SJCRH30 (cell line): ENCODE results near the gene REEP3. TPM values are rescaled to one million over a fixed set of nuclear protein-coding genes. Genes with fewer than 3 reads are reported as not detected.
"Not testable (repeated sequence)": the region's sequence is repeated elsewhere in the genome, so short reads cannot be mapped to it uniquely, and the experiment has no call there.

Source experiments
- DNase-seq, 2 experiments: peaks; one replicate each; pipeline ENCODE4 v3.0.0-alpha.2; 2015 to 2020
- H3K27ac ChIP-seq: fragments of 250-450 bp; sonication (Bioruptor Pico); 2 replicates; pipeline ENCODE4 v1.5.1; 2020; ENCODE audit warnings: mild to moderate bottlenecking, moderate library complexity
- H3K27me3 ChIP-seq: fragments of 250-450 bp; sonication (Bioruptor Pico); 2 replicates; pipeline ENCODE4 v1.5.1; 2020; ENCODE audit warnings: mild to moderate bottlenecking, moderate library complexity
- H3K36me3 ChIP-seq: fragments of 250-450 bp; sonication (Bioruptor Pico); 2 replicates; pipeline ENCODE4 v1.5.1; 2020; ENCODE audit warnings: mild to moderate bottlenecking, moderate library complexity
- H3K4me1 ChIP-seq: fragments of 250-450 bp; sonication (Bioruptor Pico); 2 replicates; pipeline ENCODE4 v1.5.1; 2020; ENCODE audit warnings: mild to moderate bottlenecking, moderate library complexity
- H3K4me3 ChIP-seq: fragments of 250-450 bp; sonication (Bioruptor Pico); 2 replicates; pipeline ENCODE4 v1.5.1; 2020; ENCODE audit warnings: mild to moderate bottlenecking, moderate library complexity
- H3K9me3 ChIP-seq: fragments of 250-450 bp; sonication (Bioruptor Pico); replicated peaks from 2 replicates; pipeline ENCODE4 v1.5.1; 2020; ENCODE audit warnings: mild to moderate bottlenecking, moderate library complexity
- total RNA-seq: library from RNA; depleted of rRNA; stranded (reverse); fragments of >200 nt; shearing (Covaris generic); gene quantifications from 2 replicates; pipeline ENCODE4 v1.2.3, GENCODE V29; 2014

REEP3 gene
- total RNA-seq, 1 experiment from 2014 or later: 16.4 TPM

- Histone ChIP-seq H3K27me3 (no peaks in the 10 kb centered on the region), H3K4me3 (no peak overlapping the region), H3K4me1 (no peaks in the 10 kb centered on the region), H3K27ac (no peak overlapping the region), H3K9me3 (no peaks in the 10 kb centered on the region), H3K36me3 (no peaks in the 10 kb centered on the region; the same call in 1 of the 2 replicates)
- no peak for DNase-seq
Measured at GRCh38 chr10:63497321-63497720, 23.9 kb upstream of the REEP3 start.

- no peaks in the 10 kb centered on the region for H3K9me3 ChIP-seq
- no peaks in the 10 kb centered on the region for H3K27me3 ChIP-seq
- H3K27ac ChIP-seq: no peak overlapping the region
- H3K36me3 ChIP-seq: no peaks in the 10 kb centered on the region; the same call in 1 of the 2 replicates
- no peak overlapping the region for H3K4me3 ChIP-seq
- DNase-seq: no peak
- no peaks in the 10 kb centered on the region for H3K4me1 ChIP-seq
Measured at GRCh38 chr10:63498665-63499064, 22.5 kb upstream of the REEP3 start.

DNA sequence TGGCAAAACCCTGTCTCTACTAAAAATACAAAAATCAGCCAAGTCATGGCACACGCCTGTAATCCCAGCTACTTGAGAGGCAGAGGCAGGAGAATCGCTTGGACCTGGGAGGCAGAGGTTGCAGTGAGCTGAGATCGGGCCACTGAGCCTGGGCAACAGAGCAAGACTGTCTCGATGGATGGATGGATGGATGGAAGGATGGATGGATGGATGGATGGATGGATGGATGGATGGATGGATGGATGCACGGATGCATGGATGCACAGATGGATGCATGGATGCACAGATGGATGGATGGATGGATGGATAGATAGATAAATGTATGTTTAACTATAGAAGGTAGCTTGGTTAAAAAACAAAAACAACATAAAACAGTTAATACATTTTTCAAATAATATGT is 20.6 kb upstream of the REEP3 start:
- not testable (repeated sequence) for H3K36me3 ChIP-seq, H3K27ac ChIP-seq, H3K9me3 ChIP-seq, H3K27me3 ChIP-seq, DNase-seq, H3K4me3 ChIP-seq, H3K4me1 ChIP-seq

DNA sequence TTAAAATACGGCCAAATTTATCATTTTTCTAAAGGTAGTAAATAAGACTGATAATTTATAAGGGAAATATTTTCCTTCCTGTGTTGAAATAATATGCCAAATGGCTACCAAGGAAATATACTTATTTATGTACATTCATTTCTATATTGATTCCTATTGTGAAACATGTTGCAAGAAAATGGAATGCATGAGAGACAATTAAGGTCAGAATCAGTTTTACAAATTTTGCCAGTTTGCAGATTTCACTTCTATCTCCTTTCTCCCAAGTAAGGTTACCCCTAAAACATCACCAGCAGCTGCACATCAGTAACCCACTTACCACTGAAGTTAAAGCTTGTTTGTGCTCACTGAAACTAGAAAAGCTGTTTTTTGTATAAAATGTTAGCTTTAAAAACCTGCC is 19.2 kb upstream of the REEP3 start:
- no peak for DNase-seq
- H3K4me3 ChIP-seq: no peak overlapping the region
- no peaks in the 10 kb centered on the region for H3K27me3 ChIP-seq
- H3K36me3 ChIP-seq: no peaks in the 10 kb centered on the region
- no peaks in the 10 kb centered on the region for H3K9me3 ChIP-seq
- H3K4me1 ChIP-seq: no peaks in the 10 kb centered on the region
- no peak overlapping the region for H3K27ac ChIP-seq

DNA sequence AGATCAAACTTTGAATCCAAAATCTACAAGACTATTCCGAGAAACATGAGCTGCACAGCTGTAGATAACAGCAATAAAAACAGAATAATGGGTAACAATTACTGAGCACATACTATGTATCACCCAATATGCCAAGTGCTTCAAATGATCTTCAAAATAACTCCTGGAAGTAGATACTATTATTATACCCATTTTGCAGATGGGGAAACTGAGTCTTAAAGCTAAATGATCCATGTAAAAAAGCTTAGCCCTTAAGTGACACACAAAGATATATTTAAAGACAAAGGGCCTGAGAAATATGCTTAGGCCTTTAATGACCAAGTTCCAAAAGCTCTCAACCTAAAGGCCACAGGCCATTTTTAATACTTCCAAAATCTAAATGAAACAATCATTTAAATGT is 18.4 kb upstream of the REEP3 start:
- no peak for DNase-seq
- Histone ChIP-seq H3K4me3 (no peak overlapping the region), H3K27me3 (no peaks in the 10 kb centered on the region), H3K4me1 (no peaks in the 10 kb centered on the region), H3K36me3 (no peaks in the 10 kb centered on the region), H3K9me3 (no peaks in the 10 kb centered on the region), H3K27ac (no peak overlapping the region)

GRCh38 chr10:63503395-63503794 is 17.8 kb upstream of the REEP3 start:
- H3K27me3 ChIP-seq: no peaks in the 10 kb centered on the region
- no peaks in the 10 kb centered on the region for H3K4me1 ChIP-seq
- DNase-seq: no peak
- no peak overlapping the region for H3K27ac ChIP-seq
- H3K9me3 ChIP-seq: no peaks in the 10 kb centered on the region
- no peak overlapping the region for H3K4me3 ChIP-seq
- H3K36me3 ChIP-seq: no peaks in the 10 kb centered on the region

DNA sequence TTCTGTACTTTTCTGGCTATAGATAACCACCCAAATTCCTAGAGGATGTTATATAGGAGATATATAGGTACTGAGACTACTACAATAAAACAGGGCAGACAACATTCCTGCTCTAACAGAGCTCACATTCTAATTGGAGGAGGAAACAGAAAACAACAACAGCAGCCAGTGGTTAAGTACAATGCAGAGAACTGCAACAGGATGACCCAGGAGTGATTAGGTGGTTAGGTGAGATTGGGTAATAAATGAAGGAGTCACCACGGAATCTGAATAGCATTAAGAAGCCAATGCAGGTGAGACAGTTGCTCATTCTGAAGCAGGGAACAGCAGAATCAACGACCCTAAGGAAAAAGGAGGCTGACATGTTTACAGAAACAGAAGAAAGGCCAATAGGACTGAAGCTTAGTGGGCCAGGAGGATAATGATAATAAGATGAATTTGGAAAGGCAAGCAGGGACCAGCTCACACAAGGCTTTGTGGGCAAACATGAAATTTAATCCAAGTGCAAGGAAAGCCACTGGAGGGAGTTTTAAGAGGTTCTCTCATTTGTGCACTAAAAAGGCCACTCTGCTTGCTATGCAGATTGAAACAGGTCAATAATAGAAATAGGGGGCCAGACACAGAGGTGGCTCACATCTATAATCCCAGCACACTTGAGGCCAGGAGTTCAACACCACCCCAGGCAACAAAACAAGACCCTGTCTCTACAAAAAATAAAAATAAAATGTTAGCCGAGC is 16.9 kb upstream of the REEP3 start:
- peak in 1 of 2 experiments; percentile 9 for DNase-seq
- H3K4me1 ChIP-seq: no peaks in the 10 kb centered on the region
- H3K4me3 ChIP-seq: no peak overlapping the region
- H3K27me3 ChIP-seq: no peaks in the 10 kb centered on the region
- no peaks in the 10 kb centered on the region; the same call in 1 of the 2 replicates for H3K36me3 ChIP-seq
- no peaks in the 10 kb centered on the region for H3K9me3 ChIP-seq
- H3K27ac ChIP-seq: no peak overlapping the region

DNA sequence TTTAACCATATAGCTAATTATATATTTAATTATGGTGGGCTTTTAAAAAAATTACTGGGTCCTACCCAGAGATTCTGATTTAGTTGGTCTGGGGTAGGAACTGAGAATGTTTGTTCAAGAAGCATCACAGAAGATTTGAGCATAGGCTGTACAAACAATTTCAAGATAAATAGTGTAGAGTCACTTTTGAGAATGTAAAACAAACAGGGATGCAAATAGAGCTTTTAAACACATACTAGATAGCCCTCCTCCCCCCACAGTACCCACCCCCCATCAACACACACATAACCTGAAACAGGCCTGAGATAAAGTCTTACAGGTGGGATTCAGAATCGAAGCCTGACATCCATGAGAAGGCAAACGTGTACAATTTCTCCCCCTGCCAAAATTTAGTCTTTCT is 15.6 kb upstream of the REEP3 start:
- Histone ChIP-seq H3K27ac (no peak overlapping the region), H3K9me3 (no peaks in the 10 kb centered on the region), H3K4me1 (no peaks in the 10 kb centered on the region), H3K4me3 (no peak overlapping the region), H3K27me3 (no peaks in the 10 kb centered on the region), H3K36me3 (no peaks in the 10 kb centered on the region; the same call in 1 of the 2 replicates)
- no peak for DNase-seq

DNA sequence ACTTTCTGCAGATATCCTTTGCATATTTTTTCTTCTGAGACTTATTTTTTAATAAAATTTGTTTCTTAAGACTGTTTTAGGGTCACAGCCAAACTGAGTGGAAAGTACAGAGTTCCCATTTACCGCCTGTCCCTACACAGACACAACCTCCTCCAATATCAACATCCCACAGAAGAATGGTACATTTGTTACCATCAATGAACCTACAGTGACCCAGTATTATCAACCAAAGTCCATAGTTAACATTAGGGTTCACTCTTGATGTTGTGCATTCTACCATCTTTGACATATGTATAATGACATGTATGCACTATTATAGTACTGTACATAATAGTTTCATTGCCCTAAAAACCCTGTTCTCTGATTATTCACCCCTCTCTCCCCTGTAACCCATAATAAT is 14.6 kb upstream of the REEP3 start:
- Histone ChIP-seq H3K27ac (no peak overlapping the region), H3K9me3 (no peaks in the 10 kb centered on the region), H3K4me3 (no peak overlapping the region), H3K4me1 (no peaks in the 10 kb centered on the region), H3K27me3 (no peaks in the 10 kb centered on the region), H3K36me3 (no peaks in the 10 kb centered on the region; the same call in 1 of the 2 replicates)
- DNase-seq: no peak

DNA sequence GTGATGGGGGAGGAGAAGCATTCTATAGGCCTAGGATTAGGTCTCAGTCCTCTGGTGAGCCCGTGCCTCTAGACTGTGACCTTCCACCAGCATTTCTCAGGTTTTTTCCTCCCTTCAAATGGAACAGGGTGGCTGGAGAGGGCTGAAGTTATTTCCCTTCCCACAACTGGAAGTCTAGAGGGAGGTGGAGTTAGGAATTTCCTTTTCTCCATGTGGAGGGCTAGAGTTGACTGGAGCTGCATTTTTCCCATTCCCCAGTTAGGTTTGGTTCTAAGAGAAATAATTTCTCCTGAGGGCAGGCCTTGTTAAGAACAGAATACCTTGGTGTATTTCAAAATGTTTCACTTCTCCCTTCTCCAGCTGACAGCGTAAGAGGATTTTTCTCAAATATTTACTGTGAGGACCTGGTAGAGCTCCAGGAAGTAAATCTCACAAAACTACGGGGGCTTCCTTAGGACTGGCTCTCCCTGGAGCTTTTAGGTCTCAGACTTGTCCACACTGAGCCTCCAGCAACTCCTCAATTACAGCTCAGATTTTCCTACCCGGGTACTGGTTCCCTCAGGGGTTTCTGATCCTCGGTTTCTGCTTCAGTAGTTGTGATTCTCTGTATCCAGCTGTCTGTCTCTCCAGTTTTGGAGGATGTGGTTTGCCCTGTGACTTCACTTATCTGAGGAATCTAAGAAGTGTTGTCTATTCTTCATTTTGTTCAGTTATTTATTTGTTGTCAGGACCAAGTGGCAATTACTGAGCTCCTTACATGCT is 6.0 kb upstream of the REEP3 start:
- peak overlapping the region; percentile 30 for H3K27ac ChIP-seq
- no peak overlapping the region for H3K4me3 ChIP-seq

DNA sequence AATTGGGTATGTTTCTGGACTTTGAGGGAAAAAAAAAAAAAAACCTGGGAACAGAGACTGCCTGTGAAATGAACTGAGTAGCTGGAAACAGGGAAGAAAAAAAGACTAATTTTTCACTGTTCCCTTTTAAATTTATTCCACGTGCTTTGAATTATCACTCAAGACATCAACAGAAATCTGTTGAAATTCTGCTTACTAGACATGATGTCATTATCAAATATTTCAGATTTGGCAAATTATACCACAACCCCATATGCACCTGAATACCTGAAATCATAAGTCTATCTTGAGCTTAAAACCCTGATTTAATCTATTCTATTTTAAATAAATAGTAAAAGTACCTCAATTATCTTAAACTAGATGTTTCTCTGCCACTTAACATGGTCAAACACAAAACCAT is 5.0 kb upstream of the REEP3 start:
- DNase-seq: no peak
- Histone ChIP-seq H3K4me1 (peaks cover 9% of the 10 kb centered on the region; the same call in 1 of the 2 replicates), H3K4me3 (no peak overlapping the region), H3K36me3 (no peaks in the 10 kb centered on the region), H3K9me3 (no peaks in the 10 kb centered on the region), H3K27me3 (no peaks in the 10 kb centered on the region), H3K27ac (no peak overlapping the region)

More for the DNA sequence above, 6.0 kb upstream of the REEP3 start:
- peak; percentile 31 to 58 for DNase-seq
- H3K36me3 ChIP-seq: no peaks in the 10 kb centered on the region
- no peaks in the 10 kb centered on the region for H3K9me3 ChIP-seq
- H3K27me3 ChIP-seq: no peaks in the 10 kb centered on the region
- peaks cover 9% of the 10 kb centered on the region; the same call in 1 of the 2 replicates for H3K4me1 ChIP-seq

DNA sequence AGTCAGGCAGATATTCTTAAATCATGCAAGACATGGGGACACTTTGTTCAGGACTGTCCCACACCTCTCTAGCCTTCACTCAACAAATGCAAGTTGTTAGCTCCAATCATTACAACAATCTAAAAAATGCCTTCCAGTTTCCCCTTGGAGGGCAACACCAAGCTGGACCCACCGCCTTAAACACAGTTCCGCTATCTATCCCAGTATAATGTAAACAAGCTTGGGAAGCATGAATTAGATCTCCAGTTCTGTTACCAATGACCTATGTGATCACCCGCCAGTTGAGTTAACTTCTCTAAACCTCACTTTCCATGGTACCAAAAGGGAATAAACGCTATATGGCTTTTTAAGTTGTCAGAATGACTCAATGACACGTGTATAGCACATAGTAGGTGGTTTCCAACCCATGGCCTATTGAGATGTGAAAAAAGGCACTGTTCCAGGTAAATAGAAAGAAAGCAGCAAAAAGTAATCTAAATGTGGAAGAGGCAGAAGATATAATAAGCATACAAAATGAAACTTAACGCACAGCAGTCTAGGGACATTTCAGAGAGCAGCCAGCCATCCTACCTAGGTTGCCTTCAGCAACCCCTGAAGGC is 2.4 kb upstream of the REEP3 start:
- no peak for DNase-seq
- Histone ChIP-seq H3K36me3 (no peaks in the 10 kb centered on the region), H3K4me3 (no peak overlapping the region), H3K4me1 (peaks cover 9% of the 10 kb centered on the region; the same call in 1 of the 2 replicates), H3K27ac (no peak overlapping the region), H3K9me3 (no peaks in the 10 kb centered on the region), H3K27me3 (no peaks in the 10 kb centered on the region)

DNA sequence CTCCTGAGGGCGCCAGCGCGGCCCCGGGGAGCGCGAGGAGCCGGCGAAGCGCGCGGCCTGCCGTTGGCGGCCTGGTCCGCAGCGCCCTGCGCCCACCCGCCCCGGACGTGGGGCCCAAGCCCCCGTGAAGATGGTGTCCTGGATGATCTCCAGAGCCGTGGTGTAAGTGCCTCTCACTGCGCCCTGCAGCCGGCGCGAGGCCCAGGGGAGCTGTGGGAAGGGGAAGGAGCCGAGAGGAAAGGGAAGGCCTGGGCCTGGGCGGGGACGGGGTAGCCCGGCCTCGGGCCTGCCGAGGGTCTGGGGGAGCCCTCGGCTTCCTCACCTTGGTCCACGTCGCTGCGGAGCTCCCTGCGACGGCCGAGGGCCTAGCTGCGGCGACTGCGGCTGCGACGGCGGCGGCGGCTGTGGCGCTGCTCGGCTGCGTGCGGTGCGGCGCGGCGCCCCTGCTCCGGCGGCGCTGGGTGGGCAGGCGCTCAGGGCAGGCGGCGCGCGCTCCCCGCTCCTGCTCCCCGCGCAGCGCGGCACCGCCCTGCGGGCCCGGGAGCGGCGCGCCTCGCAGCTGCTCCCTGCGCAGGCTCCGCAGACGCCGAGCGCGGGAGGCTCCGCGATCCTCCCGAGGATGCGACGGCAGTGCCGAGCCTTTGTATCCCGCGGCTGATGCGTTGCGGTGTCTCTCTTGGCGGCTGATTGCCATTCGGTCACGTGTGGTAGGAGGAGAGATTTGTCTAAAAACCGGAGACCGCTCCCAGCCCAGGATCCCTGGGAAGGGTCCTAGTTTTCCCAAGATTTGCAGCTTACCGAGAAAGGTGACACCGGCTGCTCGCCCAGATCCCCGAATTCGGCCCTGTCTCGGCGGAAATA is 445 bp downstream of the REEP3 start:
- Histone ChIP-seq H3K36me3 (no peaks in the 10 kb centered on the region), H3K27me3 (no peaks in the 10 kb centered on the region), H3K4me3 (peak overlapping the region; percentile 100), H3K9me3 (no peaks in the 10 kb centered on the region), H3K4me1 (no peaks in the 10 kb centered on the region), H3K27ac (peak overlapping the region; percentile 96)
- peak; percentile 70 to 76 for DNase-seq

GRCh38 chr10:63522277-63522687 is 1.1 kb downstream of the REEP3 start:
- Histone ChIP-seq H3K27ac (peak overlapping the region; percentile 96), H3K9me3 (no peaks in the 10 kb centered on the region), H3K4me1 (no peaks in the 10 kb centered on the region), H3K36me3 (no peaks in the 10 kb centered on the region), H3K4me3 (peak overlapping the region; percentile 100), H3K27me3 (no peaks in the 10 kb centered on the region)
- DNase-seq: no peak
